ENCODE measurements around the gene GRID2.

DNA sequence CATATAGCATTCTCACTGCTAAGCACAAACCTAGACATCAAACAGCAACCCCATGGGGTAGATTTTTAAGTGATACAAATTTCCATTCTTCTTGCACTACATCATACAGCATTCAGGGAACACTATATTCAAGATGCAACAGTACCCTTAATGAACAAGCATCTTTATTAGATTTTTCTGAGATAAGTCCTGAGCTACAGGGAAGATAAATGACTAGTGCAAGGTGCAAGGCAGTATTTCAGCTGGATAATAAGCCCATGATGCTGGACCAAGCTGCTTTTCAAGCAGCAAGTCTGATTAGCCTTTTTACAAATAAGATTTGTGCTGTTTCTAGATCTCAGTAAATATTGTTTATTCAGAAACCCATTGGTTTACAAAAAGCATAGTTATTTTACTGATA, 1332.2 kb downstream of the GRID2 start:
- TF ChIP-seq CTCF (conservative IDR thresholded peaks at IDR 0.05): no peak
- no peak for TF ChIP-seq ZFX (IDR thresholded peaks at IDR 0.05)
